ENCODE measurements around the gene TNNT2.

TNNT2 gene

DNA sequence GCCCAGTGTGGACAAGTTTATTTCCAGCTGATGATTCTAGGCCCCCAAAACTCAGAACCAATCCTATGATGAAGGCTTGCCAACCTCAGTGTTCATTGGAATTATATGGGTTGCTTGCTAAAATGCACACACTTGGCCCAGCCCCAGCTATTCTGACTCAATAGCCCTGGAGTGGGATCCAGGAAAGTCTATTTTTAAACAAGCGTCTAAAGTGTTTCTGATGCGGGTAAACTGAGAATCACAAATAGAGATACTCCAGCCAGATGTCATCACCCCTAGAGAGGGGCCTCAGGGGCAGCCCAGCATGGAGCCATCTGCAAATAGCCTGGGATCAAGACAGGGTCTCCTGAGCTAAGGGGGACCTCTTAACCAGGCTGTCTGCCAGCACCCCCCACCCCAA lies 48.2 kb downstream of the TNNT2 start:
- no peaks in the 10 kb centered on the region for H3K9me2 ChIP-seq (replicated peaks; ENCODE audit: insufficient read depth, low read length)
- H3K27ac ChIP-seq (ENCODE audit: low read length): no peak overlapping the region
- no peak overlapping the region for H3K9ac ChIP-seq (ENCODE audit: low read length)
- no peaks in the 10 kb centered on the region for H3K79me2 ChIP-seq (ENCODE audit: low read length)
- H4K20me1 ChIP-seq (ENCODE audit: insufficient read depth, low read length): no peaks in the 10 kb centered on the region
- TF ChIP-seq EZH2phosphoT487 (IDR thresholded peaks at IDR 0.05; ENCODE audit: low read length) (no peak), EZH2 (optimal IDR thresholded peaks at IDR 0.05; ENCODE audit: low read depth, low read length) (no peak), CTCF (IDR thresholded peaks at IDR 0.05; ENCODE audit: low read length) (no peak)
- no peak overlapping the region for H2AFZ ChIP-seq (ENCODE audit: low read length)
- H3K4me2 ChIP-seq (ENCODE audit: low read depth, low read length): no peak overlapping the region
- no peak overlapping the region for H3K4me3 ChIP-seq (ENCODE audit: low read length)
- no peak for DNase-seq
- H3K36me3 ChIP-seq (replicated peaks; ENCODE audit: insufficient read depth, low read length): no peaks in the 10 kb centered on the region
- peaks cover 26% of the 10 kb centered on the region; the same call in 1 of the 2 replicates for H3K27me3 ChIP-seq (replicated peaks; ENCODE audit: insufficient read depth, low read length)
- H3K4me1 ChIP-seq (ENCODE audit: low read length): no peaks in the 10 kb centered on the region
- H3F3A ChIP-seq (ENCODE audit: insufficient read depth, low read length): no peaks in the 10 kb centered on the region
- no peaks in the 10 kb centered on the region for H3K9me3 ChIP-seq (replicated peaks; ENCODE audit: insufficient read depth, low read length)

GRCh38 chr1:201328576-201328975 lies 48.9 kb downstream of the TNNT2 start:
- TF ChIP-seq EZH2phosphoT487 (IDR thresholded peaks at IDR 0.05; ENCODE audit: low read length): no peak
- no peak for TF ChIP-seq CTCF (IDR thresholded peaks at IDR 0.05; ENCODE audit: low read length)
- H3K27me3 ChIP-seq (replicated peaks; ENCODE audit: insufficient read depth, low read length): peaks cover 33% of the 10 kb centered on the region
- H3K9me2 ChIP-seq (replicated peaks; ENCODE audit: insufficient read depth, low read length): no peaks in the 10 kb centered on the region
- no peak overlapping the region for H3K4me3 ChIP-seq (ENCODE audit: low read length)
- H2AFZ ChIP-seq (ENCODE audit: low read length): no peak overlapping the region
- H4K20me1 ChIP-seq (ENCODE audit: insufficient read depth, low read length): no peaks in the 10 kb centered on the region
- H3K27ac ChIP-seq (ENCODE audit: low read length): no peak overlapping the region
- H3K9ac ChIP-seq (ENCODE audit: low read length): no peak overlapping the region
- H3K4me1 ChIP-seq (ENCODE audit: low read length): no peaks in the 10 kb centered on the region
- no peak for DNase-seq
- no peak overlapping the region for H3K4me2 ChIP-seq (ENCODE audit: low read depth, low read length)
- H3K36me3 ChIP-seq (replicated peaks; ENCODE audit: insufficient read depth, low read length): no peaks in the 10 kb centered on the region
- no peaks in the 10 kb centered on the region for H3K79me2 ChIP-seq (ENCODE audit: low read length)
- no peaks in the 10 kb centered on the region for H3K9me3 ChIP-seq (replicated peaks; ENCODE audit: insufficient read depth, low read length)
- H3F3A ChIP-seq (ENCODE audit: insufficient read depth, low read length): no peaks in the 10 kb centered on the region

DNA sequence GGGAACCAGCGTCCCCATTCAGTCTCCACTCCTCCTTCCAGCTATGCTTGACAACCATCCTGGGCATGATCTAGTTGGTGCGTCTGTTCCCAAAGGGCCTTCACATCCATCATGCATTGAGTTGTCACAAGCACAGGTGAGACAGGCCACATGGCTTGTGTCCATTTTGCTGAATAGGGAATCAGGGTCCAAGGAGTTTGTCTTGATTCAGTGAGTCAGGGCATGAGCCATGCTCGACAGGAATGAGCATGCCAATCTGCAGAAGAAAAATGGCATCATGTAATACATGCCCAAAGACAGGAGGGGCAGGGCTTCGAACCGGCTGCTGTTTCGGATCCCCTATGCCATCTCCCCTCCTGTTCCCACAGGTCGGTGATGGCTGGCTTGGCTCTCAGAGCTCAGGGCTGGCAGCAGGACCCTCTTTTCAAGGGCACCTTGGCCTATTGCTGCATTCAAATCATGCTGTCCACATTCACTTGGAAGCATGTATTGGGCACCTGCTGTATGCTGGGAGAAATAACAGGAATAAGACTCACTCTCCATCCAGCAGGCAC lies 49.7 kb downstream of the TNNT2 start:
- no peaks in the 10 kb centered on the region for H3K36me3 ChIP-seq (replicated peaks; ENCODE audit: insufficient read depth, low read length)
- no peak overlapping the region for H3K4me2 ChIP-seq (ENCODE audit: low read depth, low read length)
- no peaks in the 10 kb centered on the region for H3K79me2 ChIP-seq (ENCODE audit: low read length)
- peaks cover 40% of the 10 kb centered on the region for H3K27me3 ChIP-seq (replicated peaks; ENCODE audit: insufficient read depth, low read length)
- H4K20me1 ChIP-seq (ENCODE audit: insufficient read depth, low read length): no peaks in the 10 kb centered on the region
- H3K9ac ChIP-seq (ENCODE audit: low read length): no peak overlapping the region
- TF ChIP-seq CTCF (IDR thresholded peaks at IDR 0.05; ENCODE audit: low read length): no peak
- TF ChIP-seq EZH2phosphoT487 (IDR thresholded peaks at IDR 0.05; ENCODE audit: low read length): no peak
- TF ChIP-seq EZH2 (optimal IDR thresholded peaks at IDR 0.05; ENCODE audit: low read depth, low read length): no peak
- no peaks in the 10 kb centered on the region for H3F3A ChIP-seq (ENCODE audit: insufficient read depth, low read length)
- DNase-seq: no peak
- no peaks in the 10 kb centered on the region for H3K9me3 ChIP-seq (replicated peaks; ENCODE audit: insufficient read depth, low read length)
- no peak overlapping the region for H3K4me3 ChIP-seq (ENCODE audit: low read length)
- H3K27ac ChIP-seq (ENCODE audit: low read length): no peak overlapping the region
- no peaks in the 10 kb centered on the region for H3K9me2 ChIP-seq (replicated peaks; ENCODE audit: insufficient read depth, low read length)
- no peaks in the 10 kb centered on the region for H3K4me1 ChIP-seq (ENCODE audit: low read length)
- H2AFZ ChIP-seq (ENCODE audit: low read length): no peak overlapping the region
